ENCODE results near the gene SLC6A20.

The SLC6A20 gene

DNA sequence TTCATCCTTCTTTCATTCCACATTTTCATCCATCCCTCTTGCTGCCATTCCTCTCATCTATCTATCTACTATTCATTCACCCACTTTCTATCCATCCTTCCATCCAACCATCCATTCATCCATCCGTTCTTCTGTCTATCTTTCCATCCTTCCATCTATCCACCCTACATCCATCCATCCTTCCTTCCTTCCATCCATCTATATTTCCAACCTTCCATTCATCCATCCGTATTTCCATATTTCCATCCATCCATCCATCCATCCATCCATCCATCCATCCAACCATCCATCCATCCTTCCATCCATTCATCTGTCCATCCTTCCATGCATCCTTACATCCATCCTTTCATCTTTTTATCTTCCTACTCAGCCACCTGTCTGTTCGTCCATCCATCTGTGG is 14.0 kb downstream of the SLC6A20 start:
- DNase-seq (ENCODE audit: low read depth, low spot score): no peak
- in situ Hi-C loops (cut with HindIII; ENCODE audit: low sequenced_read_pairs): no loop called here
- TF ChIP-seq, protein P1, sequence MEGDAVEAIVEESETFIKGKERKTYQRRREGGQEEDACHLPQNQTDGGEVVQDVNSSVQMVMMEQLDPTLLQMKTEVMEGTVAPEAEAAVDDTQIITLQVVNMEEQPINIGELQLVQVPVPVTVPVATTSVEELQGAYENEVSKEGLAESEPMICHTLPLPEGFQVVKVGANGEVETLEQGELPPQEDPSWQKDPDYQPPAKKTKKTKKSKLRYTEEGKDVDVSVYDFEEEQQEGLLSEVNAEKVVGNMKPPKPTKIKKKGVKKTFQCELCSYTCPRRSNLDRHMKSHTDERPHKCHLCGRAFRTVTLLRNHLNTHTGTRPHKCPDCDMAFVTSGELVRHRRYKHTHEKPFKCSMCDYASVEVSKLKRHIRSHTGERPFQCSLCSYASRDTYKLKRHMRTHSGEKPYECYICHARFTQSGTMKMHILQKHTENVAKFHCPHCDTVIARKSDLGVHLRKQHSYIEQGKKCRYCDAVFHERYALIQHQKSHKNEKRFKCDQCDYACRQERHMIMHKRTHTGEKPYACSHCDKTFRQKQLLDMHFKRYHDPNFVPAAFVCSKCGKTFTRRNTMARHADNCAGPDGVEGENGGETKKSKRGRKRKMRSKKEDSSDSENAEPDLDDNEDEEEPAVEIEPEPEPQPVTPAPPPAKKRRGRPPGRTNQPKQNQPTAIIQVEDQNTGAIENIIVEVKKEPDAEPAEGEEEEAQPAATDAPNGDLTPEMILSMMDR (IDR thresholded peaks at IDR 0.05; ENCODE audit: low read depth, low read length): no peak
- H3K4me3 ChIP-seq (ENCODE audit: low read depth, low read length): no peak overlapping the region

DNA sequence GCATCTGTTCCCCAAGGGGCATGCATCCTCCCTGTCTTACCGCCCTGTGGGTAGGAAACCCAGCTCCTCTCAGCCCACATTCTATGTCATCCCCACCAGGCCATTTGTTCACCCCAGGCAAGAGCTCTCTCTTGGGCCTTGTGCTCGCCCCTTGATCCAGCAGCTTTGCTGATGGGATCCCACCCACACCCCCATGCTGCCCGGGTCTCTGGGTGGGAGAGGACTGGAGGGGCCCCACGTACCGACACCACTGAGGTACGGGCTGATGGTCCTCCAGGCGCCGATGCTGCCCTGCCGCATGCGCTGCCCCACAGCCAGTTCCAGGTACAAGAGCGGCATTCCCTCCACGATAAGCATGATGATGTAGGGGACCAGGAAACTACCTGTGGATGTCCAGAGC is 14.5 kb downstream of the SLC6A20 start:
- no peak for DNase-seq (ENCODE audit: low read depth, low spot score)
- TF ChIP-seq, protein P1 (IDR thresholded peaks at IDR 0.05; ENCODE audit: low read depth, low read length): no peak
- in situ Hi-C loops (cut with HindIII; ENCODE audit: low sequenced_read_pairs): no loop called here
- H3K4me3 ChIP-seq (ENCODE audit: low read depth, low read length): no peak overlapping the region

DNA sequence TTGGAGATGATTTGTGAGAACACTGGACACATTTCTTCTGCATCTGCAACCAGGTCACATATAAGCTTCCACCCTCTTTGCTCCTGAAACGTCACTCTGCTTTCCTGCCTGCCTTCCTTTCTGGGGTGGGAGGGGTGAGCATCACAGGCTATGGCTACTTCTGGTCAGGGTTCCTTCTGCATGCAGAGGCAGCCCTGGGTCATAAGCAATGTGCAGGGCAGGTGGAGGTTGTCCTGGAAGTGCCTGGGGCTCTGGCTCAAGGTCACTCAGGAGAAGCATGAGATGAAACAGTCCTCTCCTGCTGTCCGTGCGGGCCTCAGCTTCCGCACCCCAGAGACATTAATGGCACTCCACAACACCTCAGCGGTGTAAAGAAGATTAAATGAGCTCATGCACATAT is 15.1 kb downstream of the SLC6A20 start:
- TF ChIP-seq, protein P1 (IDR thresholded peaks at IDR 0.05; ENCODE audit: low read depth, low read length): no peak
- DNase-seq (ENCODE audit: low read depth, low spot score): no peak
- no peak overlapping the region for H3K4me3 ChIP-seq (ENCODE audit: low read depth, low read length)
- in situ Hi-C loops (cut with HindIII; ENCODE audit: low sequenced_read_pairs): no loop called here

DNA sequence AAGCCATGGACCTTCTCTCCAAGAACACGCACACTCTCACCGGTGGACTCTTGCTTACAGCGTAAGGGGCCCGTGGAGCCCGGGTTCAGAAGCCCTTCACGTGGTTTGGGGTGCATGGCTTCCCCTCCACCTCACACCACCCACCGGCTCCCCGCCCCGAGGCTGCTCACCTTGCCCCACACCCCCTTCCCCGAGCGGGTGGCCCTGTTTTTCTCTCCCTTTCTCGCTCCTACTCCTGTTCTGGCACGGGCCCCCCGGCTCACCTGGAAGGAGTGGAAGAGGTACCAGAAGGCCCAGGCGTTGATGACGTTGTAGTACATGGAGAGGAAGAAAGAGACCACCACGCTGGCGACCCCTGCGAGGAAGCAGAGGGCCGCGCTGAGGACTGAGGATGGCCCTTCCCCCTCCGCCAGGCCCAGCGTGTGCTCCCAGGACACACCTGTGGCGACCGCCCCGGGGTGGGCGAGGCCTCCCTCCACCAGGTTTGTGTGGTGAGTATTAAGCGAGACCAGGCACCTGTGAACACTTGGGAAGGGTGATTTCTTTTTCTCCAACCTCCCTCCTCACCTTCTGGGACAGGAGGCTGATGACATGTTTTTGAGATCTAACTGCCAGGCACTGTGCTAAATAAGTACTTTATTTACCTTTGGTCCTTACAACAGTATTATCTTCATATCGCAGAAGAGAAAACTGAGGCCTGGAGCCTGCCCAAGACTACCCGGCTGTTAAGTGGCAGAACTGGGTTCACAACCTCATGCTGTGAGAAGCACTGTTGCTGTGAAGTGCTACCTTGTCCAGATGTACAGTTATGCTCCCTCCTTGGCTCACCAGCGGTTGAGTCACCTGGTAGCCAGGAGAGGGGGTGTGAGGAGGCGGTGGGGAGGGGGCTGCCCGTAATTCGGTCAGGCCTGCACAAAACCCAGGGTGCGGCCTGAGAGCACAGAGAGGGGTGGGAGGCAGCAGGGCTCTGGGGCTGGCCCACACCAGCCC is 16.3 kb downstream of the SLC6A20 start:
- TF ChIP-seq, protein P1 (IDR thresholded peaks at IDR 0.05; ENCODE audit: low read depth, low read length): no peak
- no peak for DNase-seq (ENCODE audit: low read depth, low spot score)
- no peak overlapping the region for H3K4me3 ChIP-seq (ENCODE audit: low read depth, low read length)
- in situ Hi-C loops (cut with HindIII; ENCODE audit: low sequenced_read_pairs): no loop called here

DNA sequence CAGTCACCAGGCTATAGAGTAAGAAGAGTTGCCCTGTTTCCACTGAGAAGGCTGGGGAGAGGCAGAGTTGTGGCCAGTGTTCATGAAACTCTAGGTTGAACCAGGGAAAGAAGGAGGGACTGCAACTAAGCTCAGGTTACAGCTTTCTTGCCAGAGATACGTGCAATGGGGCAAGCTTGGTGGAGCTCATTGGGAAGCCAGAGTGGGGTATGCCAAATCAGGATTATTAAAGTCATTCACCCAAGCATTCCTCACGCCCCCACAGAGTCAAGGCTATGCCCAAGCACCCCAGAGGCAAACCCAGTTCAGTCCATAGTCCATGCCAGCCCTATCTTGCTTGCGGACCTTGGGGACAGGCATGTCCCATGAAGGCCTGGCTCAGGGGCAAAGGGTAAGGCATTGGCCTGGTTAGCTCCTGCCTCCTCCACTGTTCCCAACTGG is 17.6 kb downstream of the SLC6A20 start:
- TF ChIP-seq, protein P1 (IDR thresholded peaks at IDR 0.05; ENCODE audit: low read depth, low read length): no peak
- H3K4me3 ChIP-seq (ENCODE audit: low read depth, low read length): no peak overlapping the region
- DNase-seq (ENCODE audit: low read depth, low spot score): no peak
- in situ Hi-C loops (cut with HindIII; ENCODE audit: low sequenced_read_pairs): no loop called here

DNA sequence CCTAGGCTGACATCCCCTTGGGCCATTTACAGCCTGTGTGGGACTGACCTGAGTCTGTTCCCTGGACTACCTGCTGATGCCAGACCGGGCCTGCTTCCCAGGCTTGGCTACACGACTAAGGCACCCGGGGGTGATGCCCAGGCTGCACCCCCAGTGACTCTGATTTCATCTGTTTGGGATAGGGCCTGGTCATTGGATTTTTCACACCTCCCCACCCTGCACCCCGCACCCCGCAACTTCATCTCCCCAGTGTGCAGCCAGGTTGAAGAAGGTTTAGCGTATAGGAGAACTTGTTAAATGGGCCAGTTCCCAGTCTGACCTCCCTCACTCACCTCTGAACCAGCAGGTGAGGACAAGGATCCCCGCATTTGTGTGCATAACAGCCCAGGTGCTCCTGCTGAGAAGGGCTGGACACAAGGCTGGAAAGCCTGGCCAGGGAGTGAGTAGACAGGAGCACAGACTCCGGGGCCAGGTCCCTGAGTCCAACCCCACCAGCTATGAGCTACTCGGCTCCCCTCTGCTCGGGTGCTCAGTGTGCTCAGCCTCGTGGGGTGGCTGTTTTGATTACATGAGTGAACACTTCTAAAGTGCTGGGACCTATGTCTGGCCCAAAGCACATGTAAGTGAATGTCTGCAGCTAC is 18.5 kb downstream of the SLC6A20 start:
- TF ChIP-seq, protein P1 (IDR thresholded peaks at IDR 0.05; ENCODE audit: low read depth, low read length): no peak
- in situ Hi-C loops (cut with HindIII; ENCODE audit: low sequenced_read_pairs): no loop called here
- H3K4me3 ChIP-seq (ENCODE audit: low read depth, low read length): no peak overlapping the region
- no peak for DNase-seq (ENCODE audit: low read depth, low spot score)

All from astrocyte of the spinal cord (primary cell).